Measurements from ENCODE around the gene TMEM63B. TPM values are rescaled to one million over a fixed set of nuclear protein-coding genes. Genes with fewer than 3 reads are reported as not detected.

TMEM63B gene
- total RNA-seq, 4 donors from 2014 or later = 27.2 to 71.9 (median 43.7) TPM

- Histone ChIP-seq H3K4me1 (no peaks in the 10 kb centered on the region), H3K36me3 (peaks cover 0 to 13% of the 10 kb centered on the region in 2 donors), H3K4me3 (no peak overlapping the region), H3K27ac (no peak overlapping the region), H3K27me3 (no peaks in the 10 kb centered on the region), H3K9me3 (no peaks in the 10 kb centered on the region)
- DNase-seq (no peak), ATAC-seq (no peak)
- in situ Hi-C loops (cut with MboI; ENCODE audit: low sequenced_read_pairs in 4 of 4) (loop anchor here in 2 of 4 donors (25.0 kb wide), 1 partner anchor 180 kb away; the partner anchor contains the start of gene SPATS1 (in 2 of the 2)), intact Hi-C loops (cut with DNase I; ENCODE audit: low total_unique reads) (no loop called here)
- TF ChIP-seq CTCF (IDR thresholded peaks at IDR 0.05 in 4 of 5, conservative IDR thresholded peaks at IDR 0.05 in 1 of 5) (no peak), POLR2A (IDR thresholded peaks at IDR 0.05) (no peak)
Observed at GRCh38 chr6:44157152-44157521, 29.8 kb downstream of the TMEM63B start.

GRCh38 chr6:44158770-44159228 is 31.4 kb downstream of the TMEM63B start, which contains the start of gene CAPN11:
CAPN11 (plus strand) TSS chr6:44158820; CDS start chr6:44158849, 29 bp downstream.
- Histone ChIP-seq H3K4me3 (no peak within 1 kb of the TSS), H3K27ac (no peak within 1 kb of the TSS), H3K4me1 (no peaks in the 10 kb centered on the region), H3K36me3 (no peaks in the 10 kb centered on the region), H3K9me3 (no peaks in the 10 kb centered on the region), H3K27me3 (no peaks in the 10 kb centered on the region)
- ATAC-seq = no peak
- DNase-seq = no peak
- intact Hi-C loops (cut with DNase I; ENCODE audit: low total_unique reads) (no loop called here), in situ Hi-C loops (cut with MboI; ENCODE audit: low sequenced_read_pairs in 4 of 4) (loop anchor here in 2 of 4 donors (25.0 kb wide), 1 partner anchor 179 kb away; the partner anchor contains the start of gene SPATS1 (in 2 of the 2))
- TF ChIP-seq CTCF (IDR thresholded peaks at IDR 0.05 in 4 of 5, conservative IDR thresholded peaks at IDR 0.05 in 1 of 5) = no peak
- no peak for TF ChIP-seq POLR2A (IDR thresholded peaks at IDR 0.05)

DNA sequence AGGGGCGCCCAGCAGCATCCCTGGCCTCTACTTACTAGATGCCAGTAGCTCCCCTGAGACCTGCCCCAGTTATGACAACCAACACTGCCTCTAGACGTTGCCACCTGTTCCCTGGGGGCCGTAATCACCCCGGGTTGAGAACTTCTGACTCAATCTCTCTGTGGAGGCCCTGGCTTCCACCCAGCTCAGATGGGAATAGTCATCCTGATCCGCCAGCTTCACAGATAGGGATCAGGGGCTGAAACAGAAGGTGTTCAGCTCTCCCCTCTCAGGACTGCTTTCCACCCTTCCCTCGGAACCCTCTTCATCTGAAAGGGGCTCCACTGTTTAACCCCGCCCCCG is 34.6 kb downstream of the TMEM63B start:
- ATAC-seq = no peak
- no peaks in the 10 kb centered on the region for H3K36me3 ChIP-seq
- in situ Hi-C loops (cut with MboI; ENCODE audit: low sequenced_read_pairs in 4 of 4) = loop anchor here in 2 of 4 donors (25.0 kb wide), 1 partner anchor 175 kb away; the partner anchor contains the start of gene SPATS1 (in 2 of the 2)

GRCh38 chr6:44162876-44163625 is 35.7 kb downstream of the TMEM63B start:
- Histone ChIP-seq H3K27ac (no peak overlapping the region), H3K4me1 (no peaks in the 10 kb centered on the region), H3K36me3 (no peaks in the 10 kb centered on the region), H3K9me3 (no peaks in the 10 kb centered on the region), H3K27me3 (no peaks in the 10 kb centered on the region), H3K4me3 (no peak overlapping the region)
- intact Hi-C loops (cut with DNase I; ENCODE audit: low total_unique reads) = no loop called here
- DNase-seq (no peak), ATAC-seq (no peak)
- in situ Hi-C loops (cut with MboI; ENCODE audit: low sequenced_read_pairs in 4 of 4) = loop anchor here in 2 of 4 donors (25.0 kb wide), 1 partner anchor 174 kb away; the partner anchor contains the start of gene SPATS1 (in 2 of the 2)
- no peak for TF ChIP-seq CTCF (IDR thresholded peaks at IDR 0.05 in 4 of 5, conservative IDR thresholded peaks at IDR 0.05 in 1 of 5)
- no peak for TF ChIP-seq POLR2A (IDR thresholded peaks at IDR 0.05)

More for the DNA sequence above, 34.6 kb downstream of the TMEM63B start:
- Histone ChIP-seq H3K4me1 (no peaks in the 10 kb centered on the region), H3K4me3 (no peak overlapping the region), H3K9me3 (no peaks in the 10 kb centered on the region), H3K27me3 (no peaks in the 10 kb centered on the region), H3K27ac (no peak overlapping the region)
- DNase-seq = no peak
- intact Hi-C loops (cut with DNase I; ENCODE audit: low total_unique reads) = no loop called here
- TF ChIP-seq CTCF (IDR thresholded peaks at IDR 0.05 in 4 of 5, conservative IDR thresholded peaks at IDR 0.05 in 1 of 5) (no peak), POLR2A (IDR thresholded peaks at IDR 0.05) (no peak)

Data from gastrocnemius medialis (tissue), 4 donors.